Activated CD4-positive, alpha-beta T cell treated with anti-CD3 and anti-CD28 coated beads, Interleukin-2, Interleukin-4, amounts not matched to agents 100 ng/mL and 50 ng/mL, durations not matched to agents 16 hours and 8 hours (primary cell): Measurements from ENCODE around the gene ACBD6.

Source experiments
- DNase-seq: peaks from one replicate; pipeline ENCODE4 v3.0.0-alpha.2; 2020; ENCODE audit warnings: low spot score

ACBD6 gene

DNA sequence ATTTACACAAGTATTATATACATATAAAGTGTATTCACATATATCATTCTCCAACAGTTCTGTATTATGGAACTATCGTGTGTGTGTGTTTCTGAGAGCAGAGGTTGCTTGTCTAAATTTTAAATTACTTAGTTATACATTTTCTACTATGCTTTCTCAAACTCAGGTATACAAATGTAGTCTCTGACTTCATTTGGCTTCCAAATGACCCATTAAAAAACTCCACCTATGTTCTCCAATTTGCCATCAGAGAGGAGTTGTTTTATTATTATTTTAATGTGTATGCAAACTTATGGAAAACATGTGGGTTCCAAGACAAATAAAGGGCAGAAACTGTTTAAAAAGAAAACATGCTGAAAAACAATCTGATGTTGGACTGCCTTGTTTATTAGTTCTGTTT lies 131.8 kb downstream of the ACBD6 start:
- DNase-seq: no peak

DNA sequence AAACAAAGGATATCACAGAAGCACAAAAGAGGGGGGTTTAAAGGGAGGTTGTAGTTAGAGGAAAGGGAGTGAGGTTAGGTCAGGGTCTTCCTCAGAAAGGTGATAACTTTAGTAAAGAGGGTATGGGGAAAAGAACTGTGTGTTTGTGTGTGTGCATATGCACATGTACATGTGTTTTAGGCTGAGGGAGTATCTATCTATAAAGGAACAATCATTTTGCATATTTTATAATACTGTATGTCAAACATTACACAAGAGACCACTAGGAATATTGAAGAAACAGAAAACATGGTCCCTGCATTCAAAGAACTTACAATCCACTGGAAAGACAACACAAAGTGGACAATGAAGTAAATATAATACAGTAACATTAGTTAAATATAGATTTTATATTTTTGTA lies 132.2 kb downstream of the ACBD6 start:
- no peak for DNase-seq

DNA sequence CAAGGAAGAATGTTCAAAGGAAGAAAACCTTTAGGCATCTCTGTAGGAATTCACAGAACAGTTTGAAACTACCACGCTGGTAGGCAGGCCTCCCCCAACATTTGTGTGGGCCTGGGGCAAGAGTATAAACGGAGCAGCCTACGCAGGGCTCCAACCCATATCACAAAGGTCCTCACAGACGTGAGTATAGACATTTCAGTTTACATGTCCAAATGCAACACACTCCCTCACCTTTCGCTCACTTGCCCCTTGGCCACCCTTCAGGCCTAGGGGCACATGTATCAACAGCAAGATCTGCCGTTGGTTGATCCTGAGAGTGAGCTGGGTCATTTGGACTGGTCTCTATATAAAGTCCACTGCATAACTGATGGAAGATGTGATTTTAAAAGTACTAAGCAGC lies 133.3 kb downstream of the ACBD6 start:
- no peak for DNase-seq

DNA sequence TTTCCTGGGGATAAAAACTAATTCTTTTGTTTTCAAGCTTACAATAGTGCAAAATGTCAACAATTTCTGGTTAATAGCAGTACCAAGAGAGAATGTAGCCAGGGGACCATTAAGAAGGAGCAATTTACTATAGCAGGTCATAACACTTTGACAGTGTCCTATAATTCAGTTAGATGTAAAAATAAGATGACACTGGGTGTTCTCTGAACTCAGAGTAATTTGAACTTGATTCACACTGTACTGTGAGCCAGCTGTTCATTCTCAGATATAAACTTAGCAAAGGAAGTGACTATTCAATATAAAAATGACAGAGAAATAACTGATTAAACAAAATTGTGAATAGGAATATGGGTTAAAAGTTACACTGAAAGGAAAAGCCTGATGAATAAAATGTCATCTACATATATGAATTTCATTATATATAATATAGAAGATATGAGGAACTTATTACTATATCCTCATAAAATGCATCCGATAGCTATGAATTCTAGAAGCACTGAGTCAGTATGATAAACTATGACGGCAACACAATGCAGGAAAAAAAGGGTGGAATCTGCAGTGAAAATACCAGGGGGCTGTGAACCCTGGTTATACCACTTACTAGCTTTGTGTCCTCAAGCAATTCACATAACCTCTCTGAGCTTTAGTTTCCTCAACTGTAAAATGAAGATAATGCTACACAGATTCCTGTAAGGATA lies 135.9 kb downstream of the ACBD6 start:
- no peak for DNase-seq

DNA sequence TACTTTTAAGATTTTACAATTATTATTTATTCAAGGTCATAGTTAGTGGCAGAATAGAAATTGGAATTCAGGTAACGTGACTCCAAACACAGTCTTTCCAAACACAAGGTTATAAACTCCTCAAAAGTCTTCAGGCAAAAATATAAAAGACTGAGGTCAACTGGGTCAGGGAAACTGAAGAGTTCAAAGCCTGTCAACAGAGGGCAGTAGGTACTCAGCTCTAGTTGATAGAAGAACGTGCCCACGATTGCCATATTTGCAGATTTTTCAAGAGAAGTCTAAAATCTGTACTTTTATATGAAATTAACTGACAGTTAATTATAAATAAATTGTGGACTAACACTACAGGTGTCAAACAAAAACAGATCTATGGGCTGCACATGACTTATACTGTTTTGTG lies 137.3 kb downstream of the ACBD6 start:
- no peak for DNase-seq

DNA sequence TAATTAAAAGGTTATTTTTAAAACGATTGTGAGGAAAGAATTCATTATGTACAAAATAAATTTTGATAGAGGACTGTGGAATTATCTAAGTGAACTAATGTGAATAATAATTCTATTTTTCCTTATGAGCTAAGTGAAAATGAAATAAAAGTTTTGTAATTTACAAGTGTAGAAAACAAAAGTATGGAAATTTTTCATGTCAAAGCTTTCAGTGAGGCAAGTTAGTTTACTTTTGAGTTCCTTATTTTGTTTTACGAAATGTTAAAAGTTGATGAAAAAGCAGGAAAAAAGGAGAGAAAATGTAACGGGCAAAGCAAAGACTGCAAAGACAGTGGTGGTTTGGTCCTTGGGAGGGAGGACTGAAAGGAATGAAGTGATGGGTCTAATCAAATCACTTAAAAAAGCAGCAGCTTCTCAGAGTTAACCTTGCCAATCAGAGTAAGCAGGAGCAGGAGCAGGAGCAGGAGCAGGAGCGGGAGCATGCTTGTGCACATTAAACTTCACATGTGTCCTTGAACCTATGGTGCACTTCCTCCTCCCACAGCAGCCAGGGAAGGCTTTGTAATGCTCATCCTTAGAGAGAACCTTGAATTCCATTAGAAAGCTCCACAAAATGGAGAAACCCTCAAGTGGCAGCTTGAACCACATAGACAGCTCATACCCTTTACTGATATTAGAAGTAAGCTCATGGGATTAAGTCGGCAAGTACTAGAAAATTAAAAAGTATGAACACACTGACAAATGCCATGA lies 139.0 kb downstream of the ACBD6 start:
- DNase-seq: no peak

DNA sequence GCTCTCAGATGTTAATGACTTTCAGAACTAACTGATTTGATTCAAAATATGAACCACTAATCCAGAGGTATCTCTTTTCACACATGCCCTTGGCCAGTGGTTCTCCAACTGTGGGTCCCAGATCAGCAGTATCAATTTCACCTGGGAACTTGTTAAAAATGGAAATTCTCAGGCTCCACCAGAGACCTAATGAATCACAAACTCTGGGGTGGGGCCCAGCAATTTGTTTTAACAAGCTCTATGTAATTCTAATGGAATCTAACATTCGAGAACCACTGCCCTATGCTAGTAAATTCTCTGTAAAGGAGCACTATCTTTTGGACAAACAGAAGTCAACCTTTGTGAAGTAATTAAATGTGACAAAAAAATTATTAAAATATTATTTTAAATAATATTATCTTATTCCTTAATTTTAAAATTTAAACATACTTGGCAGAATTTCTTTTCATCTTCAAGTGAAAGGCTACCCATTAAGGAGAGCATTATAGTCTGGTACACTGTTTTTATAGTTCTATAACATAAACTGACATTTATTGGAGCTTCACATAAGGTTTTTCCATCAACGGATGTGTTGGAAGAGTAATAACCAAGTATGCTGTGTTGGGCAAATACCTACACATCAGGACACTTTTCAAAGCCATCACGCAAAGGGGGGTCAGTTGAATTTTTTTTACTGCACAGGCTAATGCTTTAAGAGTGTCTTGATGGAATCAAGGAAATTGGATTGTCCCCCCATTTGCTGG lies 141.9 kb downstream of the ACBD6 start:
- DNase-seq: no peak

DNA sequence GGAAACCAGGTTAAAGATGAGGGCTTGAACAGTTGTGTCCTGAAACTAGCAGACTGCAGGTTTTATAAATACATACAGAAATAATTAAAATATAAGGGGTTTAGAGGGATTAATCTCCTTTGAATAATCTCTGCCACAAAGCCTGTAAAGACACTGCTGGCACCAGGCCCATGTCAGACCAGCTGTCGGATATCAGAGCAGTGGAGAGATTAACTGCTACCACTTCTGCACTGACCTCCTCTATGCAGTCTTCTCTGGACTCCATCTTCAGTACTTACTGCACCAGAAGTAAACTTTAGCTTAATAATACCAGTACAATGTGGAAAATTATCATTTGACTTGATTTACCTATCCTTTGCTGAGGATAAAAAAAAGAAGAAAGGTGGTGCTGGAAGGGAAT lies 143.7 kb downstream of the ACBD6 start:
- no peak for DNase-seq

DNA sequence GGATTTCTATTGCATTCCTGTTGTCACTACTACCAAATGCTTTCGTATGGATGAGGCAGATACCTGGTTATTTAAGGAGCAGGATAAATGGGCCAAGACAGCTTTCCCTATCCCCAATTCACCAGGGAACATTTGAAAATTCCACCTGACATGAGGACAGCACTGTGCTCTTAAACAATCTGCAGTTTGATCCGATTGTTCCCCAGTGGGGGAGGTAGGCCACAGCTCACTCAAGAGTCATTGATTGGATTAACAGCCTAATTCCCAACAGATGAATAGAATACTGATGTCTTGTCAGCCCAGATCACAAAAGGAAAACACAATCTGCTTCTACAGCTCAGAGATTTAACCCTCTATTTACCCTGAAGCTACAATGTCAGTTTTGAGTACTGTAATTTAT lies 148.4 kb downstream of the ACBD6 start:
- DNase-seq: no peak

DNA sequence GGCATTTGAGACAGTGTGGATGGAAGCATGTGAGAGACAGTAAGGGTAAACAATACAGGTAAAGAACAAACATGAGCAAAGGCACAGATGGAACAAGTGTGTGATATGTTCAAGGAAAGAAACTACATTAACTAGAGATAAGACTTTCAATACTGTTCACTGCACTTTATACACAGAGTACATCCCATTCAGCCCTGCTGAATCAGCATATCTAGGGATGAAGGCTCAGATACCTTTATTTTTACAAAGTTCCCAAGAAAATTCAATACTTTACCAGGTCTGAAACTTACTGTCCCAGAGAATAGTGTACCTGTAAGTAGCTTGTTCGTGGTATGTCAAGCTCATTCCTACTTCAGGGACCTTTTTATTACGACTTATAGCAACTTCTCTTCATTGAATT lies 149.8 kb downstream of the ACBD6 start:
- no peak for DNase-seq

DNA sequence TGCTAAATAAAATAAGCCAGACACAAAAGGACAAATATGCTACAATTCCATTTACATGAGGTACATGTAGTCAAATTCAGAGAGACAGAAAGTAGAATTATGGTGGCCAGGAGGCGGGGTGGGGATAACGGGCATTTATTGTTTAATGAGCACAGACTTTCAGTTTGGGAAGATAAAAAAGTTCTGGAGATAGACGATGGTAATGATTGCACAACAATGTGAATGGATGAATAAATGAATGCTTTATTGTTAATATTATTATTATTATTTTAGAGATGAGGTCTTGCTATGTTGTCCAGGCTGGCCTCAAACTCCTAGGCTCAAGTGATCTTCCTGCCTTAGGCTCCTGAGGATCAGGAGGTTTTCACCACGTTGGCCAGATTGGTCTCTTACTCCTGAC lies 150.4 kb downstream of the ACBD6 start:
- no peak for DNase-seq

DNA sequence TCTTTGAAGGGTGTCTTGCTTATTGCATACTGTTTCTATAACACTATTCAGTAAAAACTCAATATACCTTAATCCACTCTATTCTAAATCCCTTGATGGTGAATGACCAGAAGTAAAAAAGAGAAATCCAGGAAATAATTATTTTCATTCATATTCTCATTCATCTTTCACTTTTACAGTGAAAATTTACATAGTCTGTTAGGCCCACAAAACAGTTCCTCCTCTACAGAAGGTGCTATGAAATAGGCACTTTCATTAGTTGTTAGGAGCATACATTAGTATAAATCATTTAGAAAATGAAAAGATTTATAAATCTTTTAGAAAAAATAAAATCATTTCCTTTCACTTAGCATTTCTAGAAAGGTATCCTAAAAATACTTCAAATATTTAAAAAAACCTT lies 157.2 kb downstream of the ACBD6 start:
- no peak for DNase-seq

DNA sequence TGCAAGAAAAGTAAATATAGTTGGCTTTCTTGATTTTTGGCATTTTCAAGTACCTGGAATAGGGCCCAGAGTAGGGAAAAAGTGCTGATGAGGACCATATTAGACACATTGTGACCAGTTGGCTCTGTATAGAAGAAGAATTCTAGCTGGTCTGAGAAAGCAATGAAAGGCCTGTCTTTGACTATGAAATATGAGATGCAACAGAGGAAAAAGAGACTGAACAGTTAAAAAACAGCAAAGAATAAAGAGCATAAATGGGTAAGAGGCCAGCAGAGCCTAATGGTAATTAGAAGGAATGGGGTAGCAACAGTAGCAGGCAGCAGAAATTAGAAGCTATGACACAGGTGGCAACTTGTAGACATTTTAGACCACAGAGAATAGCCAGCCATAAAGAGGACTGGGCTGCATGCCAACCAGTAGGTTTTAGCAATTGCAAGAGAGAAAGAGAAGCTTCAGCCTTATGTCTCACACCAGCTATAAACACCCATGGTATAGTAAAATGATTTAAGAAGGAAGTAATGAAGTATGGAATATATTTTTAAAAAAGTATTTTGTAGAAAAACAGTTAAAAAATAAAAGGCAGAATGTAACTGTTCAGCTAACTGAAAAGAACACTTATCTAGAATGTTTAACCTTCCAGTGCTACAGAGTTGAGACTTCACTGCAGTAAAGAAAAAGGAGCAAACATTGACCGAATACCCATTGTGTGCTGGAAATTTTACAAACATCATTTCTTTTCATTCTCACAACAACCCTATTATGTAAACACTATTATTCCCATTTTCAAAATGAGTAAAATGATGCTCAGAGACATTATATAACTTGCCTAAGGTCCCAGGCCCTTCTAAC lies 158.2 kb downstream of the ACBD6 start:
- no peak for DNase-seq

DNA sequence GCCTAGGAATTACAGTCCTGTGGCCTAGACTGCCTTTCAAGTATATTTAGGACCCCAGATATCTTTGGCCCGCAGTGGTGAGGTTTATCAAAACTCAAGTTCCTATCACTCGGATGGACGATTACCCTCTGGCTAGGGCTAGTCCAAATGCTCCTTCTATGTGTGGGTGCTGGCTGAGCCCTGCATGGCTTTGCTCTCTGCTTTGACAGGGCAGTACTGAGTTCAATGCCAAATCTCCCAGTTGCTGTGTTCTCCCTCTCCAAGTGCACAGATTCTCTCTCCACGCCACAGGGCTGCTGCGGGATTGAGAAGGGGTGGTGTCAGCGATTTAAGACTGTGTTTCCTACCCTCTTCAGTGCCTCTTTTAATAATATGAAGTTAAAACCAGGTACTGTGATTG lies 175.3 kb downstream of the ACBD6 start:
- no peak for DNase-seq

DNA sequence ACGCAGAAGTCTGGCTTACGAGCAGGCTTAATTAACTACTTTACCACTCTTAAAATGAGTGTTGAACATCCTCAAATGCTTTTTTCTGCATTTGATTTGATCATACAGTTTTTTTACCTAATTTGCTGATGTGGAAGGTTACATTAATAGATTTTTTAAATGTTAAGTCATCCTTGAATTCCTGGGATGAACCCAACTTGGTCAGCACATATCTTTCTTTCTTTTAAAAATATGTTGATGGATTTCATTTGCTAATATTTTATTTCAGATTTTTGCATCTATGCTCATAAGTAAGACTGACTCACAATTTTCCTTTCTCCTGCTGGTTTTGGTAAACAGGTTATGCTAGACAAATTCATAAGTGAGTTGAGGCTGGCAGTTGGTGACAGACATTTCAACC lies 189.5 kb downstream of the ACBD6 start:
- DNase-seq: no peak

DNA sequence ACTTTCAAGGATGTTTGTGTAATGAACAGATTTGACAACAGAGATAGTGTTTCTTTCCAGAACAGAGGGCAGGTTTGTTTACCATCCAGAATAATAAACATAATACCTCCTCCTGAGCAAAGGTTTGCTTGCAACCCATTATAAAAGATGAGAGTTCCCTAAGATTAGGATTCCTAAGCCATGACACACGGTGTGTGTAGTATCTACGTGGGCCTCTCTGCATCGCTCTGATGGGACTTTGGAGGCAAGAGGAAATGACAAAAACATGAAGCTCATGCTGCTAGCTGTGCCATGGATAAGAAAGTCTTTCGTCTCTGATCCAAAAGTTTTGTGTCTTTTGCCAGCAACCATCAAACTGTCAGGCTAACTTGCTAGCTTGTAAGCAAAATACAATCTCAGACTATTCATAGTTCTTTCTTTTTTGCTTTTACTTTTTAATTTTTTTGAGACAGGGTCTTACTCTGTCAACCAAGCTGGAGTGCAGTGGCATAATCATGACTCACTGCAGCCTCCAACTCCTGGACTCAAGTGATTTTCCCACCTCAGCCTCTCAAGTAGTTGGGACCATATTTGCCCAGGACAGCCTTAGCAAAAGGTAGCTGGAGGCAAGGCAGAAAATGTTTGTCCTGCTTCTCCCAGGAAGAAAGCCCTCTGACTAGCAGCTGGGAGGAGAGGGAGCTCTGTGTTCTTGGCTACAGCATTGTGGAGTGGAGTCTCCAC lies 191.2 kb downstream of the ACBD6 start:
- no peak for DNase-seq

DNA sequence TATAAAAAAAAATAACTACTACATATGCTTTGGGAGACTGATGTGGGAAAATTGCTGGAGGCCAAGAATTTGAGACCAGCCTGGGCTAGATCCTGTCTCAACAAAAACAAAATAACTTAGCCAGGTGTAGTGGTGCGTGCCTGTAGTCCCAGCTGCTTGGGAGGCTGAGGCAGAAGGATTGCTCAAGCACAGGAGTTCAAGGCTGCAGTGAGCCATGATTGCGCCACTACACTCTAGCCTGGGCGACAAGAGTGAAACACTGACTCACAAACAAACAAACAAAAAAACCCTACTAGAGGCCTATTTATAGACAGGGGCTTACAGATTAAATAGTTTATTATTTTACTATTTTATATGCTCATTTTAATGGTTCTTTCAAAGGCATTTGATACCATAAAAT lies 192.3 kb downstream of the ACBD6 start:
- DNase-seq: no peak

DNA sequence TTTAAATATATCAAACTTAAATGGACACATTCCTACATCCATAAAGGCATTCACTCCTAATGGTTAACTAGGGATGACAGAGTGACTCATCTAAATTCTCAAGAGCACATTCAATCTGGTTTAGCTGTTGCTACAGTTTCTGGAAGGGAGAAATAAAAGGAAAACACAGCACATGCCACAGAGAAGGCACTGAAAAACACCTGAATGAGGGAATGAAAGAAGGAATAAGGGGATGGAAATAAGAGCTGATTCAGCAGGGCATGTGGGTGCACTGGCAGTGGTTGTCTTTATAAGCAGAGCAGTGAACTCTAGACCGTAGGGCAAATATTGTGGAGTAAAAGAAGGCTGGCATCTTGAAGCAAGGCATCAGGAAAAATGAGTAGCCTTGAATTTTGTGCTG lies 193.0 kb downstream of the ACBD6 start:
- no peak for DNase-seq

DNA sequence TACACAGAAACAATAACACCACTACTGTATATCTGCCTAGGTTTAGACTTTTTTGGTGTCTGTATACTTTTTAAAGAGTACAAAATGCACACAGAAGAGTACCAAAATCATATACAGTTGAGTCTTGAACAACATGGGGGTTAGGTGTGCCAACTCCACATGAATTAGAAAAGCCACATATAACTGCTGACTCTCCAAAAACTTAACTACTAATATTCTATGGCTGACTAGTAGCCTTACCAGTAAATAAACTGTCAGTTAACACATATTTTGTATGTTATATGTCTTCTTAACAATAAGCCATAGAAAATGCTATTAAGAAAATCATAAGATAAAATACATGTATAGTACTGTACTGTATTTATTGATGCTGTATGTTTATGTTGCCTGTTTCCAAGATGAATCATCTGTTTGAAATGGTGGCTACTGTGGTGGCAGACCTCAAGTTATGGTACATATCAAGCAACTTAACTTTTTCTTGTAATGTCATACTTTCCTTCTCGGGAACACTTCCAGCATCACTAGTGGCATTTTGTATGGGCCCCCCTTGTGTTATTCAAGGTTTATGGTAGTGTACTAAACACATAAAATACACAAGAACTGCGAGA lies 201.1 kb downstream of the ACBD6 start:
- no peak for DNase-seq

DNA sequence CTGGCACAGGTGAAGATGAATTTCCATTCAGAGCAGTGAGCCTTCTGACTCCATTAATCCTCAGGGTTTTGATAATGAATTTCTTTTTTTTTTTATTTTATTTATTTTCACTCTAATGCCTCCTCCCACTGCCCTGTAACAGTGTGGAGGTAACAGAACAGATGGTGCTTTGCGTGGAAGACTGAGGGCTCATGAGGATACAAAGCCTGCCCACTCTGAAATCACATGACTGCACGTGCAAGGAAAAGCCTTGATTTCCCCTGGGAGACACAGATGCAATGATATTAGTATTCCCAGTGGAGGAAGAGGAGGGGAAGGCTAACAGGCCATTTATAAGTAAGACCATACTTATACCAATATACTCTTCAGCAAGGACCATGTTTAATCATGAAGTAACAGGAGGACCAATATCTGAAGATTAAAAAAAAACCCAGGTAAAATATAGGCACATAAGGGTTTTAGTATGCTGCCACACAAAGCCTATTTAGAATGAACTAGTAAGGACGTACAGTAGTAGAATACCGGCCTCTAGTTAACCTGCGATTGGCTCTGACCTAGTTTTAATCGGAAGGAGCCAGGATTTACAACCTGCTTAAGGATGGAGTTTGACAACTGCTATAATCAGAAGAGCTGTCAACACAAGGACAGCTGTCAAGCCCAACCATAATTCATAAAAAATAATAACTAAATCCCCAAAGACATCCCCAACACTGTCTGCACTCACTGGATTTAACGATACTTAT lies 202.7 kb downstream of the ACBD6 start:
- DNase-seq: no peak

DNA sequence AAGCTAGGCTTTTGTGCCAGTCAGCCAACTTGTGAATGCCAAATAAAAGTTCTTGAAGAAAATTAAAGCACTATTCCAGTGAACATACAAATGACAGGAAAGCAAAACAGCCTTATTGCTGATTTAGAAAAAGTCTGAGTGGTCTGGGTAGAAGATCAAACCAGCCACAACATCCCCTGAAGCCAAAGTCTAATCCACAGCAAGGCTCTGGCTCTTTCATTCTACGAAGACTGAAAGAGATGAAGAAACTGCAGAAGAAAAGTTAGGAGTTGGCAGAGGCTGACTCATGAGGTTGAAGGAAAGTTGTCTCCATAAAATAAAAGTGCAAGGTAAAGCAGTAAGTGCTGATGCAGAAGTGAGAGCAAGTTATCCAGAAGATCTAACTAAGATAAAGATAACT lies 206.4 kb downstream of the ACBD6 start:
- DNase-seq: no peak
